Activated gamma-delta T cell treated with anti-CD3 and anti-CD28 coated beads, Interleukin-2, amount 50 U/mL, for 16 hours (primary cell): ENCODE measurements around the gene CIB4.

Source experiments
- DNase-seq: peaks from one replicate; pipeline ENCODE4 v3.0.0-alpha.2; 2020; ENCODE audit warnings: low read depth

CIB4 gene

DNA sequence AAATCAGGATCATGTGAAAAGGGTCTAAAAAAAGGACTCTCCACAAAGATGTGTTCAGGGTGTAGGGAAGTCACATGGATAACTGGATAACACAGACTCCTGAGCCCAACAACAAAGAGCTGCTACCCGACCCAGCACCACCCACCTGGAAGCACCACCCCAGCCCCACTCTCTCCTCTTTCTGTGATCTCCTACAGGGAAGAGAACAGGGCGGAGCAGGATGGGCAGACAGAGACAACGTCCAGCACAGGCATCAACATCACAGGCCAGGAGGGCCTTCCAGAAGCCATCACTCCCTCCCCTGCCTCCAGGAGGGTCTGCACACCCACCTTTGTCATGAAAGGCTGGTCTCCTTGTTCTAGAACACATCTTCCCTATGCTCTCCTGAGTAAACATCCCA, 1.3 kb upstream of the CIB4 start:
- no peak for DNase-seq

DNA sequence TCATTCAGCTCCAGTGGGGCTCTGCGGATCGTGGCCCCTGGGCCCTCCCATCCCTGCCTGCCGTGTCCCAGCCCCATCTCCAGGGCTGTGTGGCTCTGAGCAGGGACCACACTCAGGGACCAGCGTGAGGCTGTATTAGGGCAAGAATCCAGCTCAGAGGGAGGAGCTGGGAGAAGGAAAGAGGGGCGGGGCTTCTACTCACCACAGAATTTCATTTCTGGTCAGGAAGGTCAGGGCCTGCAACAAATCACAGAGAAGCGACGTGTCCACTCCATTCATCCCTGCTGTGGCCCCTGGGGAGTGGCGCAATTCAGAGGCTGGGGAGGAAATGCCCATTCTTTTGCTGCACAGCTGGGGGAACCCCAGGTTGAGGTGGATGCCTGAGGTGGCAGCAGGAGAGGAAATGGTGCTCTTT, 828 bp downstream of the CIB4 start:
- DNase-seq = no peak

DNA sequence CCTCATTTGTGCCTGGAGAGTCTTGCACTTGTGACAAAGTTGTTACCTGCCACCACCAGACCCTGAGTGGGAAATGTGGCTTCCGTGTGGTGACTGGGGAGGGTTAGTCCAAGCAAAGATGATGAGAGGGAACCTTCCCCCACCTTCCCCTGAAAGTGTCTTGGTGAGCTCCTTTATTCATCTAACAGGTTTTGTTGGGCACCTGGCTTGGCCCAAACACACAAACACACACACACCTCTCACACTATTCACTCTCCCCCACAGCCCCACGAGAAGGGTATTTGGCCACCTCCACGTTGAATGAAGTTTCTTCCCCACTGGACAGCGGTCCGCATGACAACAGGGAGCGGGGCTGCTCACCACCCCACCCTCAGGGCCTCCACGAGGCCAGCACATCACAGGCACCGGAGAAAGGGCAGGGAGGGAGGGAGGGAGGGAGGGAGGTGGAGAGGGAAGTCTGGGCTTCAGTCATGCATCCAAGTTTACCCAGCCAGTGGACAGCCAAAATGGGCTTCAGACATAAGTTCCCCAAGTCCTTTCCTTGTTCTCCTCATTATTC, 1.4 kb downstream of the CIB4 start:
- no peak for DNase-seq

DNA sequence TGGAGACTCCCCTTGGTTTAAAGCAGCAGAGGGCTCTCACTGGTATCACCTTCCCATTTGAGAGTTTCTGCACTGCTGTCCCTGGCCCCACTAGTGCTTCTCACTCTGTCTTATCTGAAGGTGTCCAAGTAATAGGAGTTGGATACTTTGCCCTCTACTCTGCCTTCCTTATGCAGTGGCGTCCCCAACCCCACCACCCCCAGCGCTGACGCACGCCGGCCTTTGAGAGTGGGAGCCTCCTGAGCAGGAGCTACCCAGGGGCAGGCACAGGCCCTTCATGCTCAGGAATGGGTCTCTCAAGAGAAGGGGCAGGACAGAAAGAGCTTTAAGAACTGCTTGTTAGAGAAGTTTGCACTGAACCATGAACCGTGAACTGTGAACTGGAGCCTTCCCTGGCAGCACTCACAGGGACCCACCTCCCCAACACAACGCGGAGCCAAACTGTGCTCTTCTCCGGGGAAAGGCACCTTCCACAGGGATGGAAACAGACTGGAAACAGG, 3.3 kb downstream of the CIB4 start:
- no peak for DNase-seq

DNA sequence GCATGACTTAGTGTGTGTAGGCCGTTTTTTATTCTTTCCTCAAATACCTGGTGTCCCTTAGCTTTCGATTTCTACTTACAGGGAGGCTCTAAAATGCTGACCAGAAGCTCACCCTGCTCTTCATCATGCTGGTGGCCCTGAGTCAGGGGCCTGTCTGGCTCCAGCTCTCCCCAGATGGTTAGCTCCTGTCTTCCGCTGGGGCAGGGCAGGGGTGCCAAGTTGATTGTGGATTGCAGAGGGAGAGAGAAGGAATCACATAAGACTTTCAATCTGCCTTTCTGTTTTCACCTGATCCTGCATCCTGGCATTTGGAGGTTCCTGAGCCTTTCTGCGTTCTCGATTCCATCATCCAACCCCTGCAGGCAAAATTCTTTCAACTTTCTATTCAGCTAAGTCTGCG, 4.2 kb downstream of the CIB4 start:
- no peak for DNase-seq

DNA sequence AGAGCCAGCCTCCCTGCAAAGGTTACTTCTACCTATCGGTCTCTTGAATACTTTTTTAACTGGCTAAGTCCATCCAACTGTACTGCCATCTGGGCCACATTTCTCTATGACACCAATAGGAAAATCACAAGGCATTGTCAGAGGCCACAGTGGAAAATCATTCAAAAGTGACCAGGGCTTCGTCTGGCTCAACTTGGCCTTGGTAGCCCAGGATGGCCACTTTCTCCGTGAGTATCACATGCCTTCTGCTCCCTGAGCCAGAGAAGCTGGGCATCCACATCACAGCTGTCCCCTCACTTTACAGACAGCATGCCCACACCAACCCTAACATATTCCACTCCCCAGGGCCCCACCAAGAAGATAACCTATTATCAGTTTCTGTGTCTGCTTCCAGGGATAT, 5.8 kb downstream of the CIB4 start:
- no peak for DNase-seq

DNA sequence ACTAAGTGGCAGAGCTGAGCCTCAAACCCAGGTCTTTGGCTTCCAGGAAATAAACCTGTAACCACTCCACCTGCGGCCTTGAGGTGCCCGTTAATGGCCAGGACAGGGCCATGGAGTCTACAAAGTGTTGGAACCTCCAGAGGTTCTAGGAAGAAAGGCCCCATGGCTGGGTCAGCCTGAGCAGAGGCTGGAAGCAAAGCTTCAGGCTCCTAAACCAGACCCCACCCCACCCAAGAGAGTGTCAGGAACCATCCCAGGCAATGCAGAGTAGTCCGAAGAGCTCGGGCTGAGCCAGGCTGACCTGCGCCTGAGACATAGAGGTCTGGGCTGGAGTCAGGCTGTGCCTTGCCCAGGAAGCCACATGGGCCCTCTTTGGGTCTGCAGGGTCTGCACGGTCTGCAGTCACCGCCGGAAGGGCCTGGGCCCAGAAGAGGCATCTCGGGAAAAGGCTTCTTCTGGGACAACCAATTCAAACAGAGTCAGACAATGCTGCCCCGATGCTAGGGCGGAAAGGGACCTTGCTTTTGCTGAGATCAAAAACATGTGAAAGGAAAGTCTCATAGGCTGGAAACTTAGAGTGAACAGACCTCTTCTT, 6.4 kb downstream of the CIB4 start:
- no peak for DNase-seq

DNA sequence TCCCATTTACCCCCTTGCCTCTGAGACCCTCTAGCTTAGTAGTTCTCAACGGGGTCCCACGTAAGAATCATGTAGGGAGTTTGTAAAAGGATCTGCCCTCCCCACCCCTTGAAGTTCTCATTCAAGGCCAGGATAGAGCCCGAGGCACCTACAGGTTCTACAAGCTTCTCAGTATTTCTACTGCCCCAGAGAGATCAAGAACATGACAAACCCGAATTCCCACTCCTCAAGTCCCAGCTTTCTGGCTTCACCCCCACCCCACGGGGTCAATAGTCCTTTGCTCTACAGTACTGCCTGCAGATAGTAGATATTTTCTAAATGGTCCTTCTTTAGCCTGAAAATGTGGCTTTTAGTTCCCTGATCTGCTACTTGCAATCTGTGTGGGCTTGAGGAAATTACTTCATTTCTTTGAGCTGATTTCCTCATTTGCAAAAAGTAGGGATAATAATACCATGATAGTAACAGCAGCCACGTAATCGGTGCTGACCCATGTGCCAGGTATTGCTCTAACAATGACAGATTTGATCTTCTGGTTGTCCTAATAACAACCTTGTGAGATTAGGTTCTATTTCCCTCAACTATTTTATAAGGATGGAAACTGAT, 7.1 kb downstream of the CIB4 start:
- no peak for DNase-seq

DNA sequence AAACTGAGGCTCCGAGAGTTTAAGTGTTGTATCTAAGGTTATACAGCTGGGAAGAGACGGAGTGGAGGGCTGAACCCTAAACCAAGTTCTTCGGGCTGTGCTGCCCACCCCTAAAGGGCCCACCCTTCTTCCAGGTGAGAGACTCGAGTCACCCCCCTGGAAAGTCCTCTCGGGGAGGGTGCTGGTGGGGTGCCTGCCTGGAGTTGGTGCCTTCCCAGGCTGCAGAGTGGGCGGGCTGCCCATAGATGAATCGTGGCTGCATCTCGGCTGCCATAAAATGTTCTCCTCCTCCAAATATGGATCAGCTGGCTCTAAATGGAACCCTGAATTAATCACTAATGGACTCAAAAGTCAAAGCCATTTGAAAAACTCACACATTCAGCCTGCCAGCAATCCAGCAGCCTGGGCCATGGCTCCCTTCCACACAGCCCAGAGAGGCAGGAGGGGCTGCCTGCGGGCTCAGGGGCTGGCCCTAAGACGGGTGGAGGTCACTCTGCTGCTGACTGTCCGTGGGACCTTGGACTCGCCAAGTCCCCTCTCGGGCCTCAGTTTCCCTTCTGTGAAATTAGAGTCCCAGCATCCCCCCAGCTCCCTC, 7.7 kb downstream of the CIB4 start:
- no peak for DNase-seq

DNA sequence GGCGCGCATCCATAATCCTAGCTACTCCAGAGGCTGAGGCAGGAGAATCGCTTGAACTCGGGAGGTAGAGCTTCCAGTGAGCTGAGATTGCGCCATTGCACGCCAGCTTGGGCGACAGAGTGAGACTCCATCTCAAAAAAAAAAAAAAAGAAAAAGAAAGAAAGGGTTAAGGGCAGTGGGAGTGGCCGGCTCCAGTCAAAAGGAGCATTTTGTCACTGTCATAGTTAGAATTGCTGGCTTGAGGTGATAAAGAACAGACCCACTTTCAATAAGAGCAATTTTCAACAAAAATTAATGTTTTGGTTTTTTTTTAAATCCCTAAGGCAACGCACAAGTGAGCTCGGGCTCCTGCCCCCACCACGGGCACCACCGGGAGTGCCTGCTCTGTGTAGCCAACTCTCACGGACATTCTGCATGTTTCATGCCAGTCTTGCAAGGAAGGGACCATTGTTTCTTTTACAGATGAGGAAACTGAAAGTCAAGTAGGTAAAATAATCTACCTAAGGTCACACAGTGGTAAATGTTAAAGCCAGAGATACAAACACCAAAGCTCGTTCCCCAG, 8.5 kb downstream of the CIB4 start:
- no peak for DNase-seq

DNA sequence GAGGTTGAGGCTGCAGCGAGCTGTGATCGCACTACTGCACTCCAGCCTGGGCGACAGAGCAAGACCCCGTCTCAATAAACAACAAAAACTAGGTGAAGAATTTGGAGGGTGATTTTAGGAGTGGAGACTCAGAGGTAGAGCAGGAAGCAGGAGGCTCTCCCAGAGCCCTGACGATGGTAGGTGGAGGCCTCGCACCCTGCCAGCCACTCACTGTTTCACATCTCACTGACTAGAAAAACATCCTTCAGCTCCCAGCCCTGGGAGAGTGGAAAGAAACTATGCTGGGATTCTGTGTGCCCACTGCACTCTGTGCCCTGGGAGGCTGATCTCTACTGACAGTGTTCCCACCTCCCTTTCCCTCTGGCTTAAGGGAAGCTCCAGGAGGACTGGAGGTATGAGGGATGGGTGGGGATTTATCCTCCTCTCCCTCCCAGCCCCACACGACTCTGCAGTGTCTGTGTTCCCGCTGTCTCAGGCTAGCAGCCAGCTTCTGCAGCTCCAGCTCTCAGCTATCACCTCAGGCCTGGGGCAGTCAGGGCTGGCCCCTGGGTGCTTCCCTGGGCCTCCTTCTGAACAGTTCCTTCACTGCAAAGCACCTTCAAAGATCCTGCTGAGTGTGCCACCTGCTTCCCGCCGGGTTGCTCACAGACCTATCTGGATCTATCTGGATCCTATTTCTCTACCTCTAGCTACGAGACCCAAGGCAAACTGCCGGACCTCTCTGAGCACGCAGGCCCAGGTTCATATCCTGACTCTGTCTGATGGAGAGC, 9.6 kb downstream of the CIB4 start:
- DNase-seq = no peak

DNA sequence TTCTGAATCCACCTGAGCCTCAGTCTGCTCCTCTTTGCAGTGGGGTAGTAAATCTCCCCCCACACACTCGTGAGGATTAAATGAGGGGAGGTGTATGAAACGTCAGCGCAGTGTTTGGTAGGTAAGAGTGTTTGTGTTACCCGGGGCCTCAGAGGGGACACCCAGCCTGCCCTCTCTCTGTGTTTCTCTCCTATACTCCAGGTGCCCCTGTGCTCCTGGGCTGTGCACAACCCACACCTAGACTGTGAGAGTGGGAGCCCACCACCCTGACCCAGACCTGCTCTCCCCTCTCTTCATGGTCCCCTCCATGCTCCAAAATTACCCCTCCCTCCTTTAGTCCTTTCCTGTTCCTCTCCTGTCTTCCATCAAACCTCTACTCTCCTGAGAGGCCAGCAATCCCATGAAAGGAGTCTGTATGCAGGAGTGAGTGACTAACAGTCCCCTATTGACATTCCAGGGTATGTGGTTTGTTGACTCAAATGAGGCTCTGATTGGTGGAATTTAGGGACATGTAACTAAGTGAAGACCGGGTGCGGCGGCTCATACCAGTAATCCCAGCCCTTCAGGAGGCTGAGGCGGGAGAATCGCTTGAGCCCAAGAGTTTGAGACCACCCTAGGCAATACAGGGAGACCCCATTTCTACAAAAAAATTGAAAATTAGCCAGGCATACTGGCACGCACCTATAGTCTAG, 10.4 kb downstream of the CIB4 start:
- DNase-seq = no peak

DNA sequence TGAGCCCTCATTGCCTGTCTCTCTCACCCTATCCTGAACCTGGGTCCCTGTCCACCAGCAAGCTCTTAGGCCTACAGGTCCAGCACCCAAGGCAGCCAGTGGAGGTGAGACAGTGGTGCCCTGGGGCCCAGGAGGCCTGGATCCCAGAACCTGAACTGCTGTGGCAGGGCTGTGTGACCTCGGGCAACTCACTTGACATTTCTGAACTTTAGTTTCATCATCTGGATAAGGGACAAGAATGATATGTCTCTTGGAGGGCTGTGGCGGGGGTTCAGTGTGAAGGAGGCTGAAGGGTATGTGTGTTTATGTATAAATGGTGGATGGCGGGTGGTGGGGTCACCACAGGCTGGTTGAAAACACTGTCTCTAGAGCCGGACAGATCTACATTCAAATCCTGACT, 10.9 kb downstream of the CIB4 start:
- no peak for DNase-seq

DNA sequence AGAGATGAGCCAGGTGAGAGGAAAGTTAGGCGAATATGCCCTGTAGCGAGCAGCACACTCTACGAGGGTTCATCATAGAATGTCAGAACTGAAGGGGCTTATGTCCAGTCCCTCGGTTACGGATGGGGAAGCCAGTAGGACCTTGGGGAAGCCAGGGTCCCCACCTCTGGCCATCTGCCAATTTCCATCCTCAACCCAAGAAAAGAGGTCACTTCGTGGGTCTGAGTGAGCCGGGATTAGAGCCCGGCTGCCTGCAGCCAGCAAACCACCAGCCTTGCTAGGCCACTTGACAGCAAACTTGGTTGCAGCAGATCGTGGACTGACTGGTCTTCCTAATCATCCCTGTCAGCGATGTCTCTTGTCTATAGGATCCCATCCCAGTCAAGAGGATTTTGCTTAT, 11.4 kb downstream of the CIB4 start:
- DNase-seq = no peak

DNA sequence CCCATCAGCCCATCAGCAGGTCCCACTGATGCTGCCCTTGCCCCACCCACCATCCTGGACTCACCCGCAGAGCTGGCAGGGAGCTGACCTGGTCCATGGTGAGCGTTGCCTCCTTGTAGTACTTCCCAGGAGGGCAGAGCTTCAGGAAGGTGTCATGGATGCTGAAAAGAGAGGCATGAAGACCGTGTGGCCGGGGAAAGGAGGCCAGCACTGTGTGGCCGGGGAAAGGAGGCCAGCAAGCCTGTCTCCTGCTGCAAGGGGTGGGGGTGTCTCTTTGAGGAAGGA, 11.9 kb downstream of the CIB4 start:
- no peak for DNase-seq

DNA sequence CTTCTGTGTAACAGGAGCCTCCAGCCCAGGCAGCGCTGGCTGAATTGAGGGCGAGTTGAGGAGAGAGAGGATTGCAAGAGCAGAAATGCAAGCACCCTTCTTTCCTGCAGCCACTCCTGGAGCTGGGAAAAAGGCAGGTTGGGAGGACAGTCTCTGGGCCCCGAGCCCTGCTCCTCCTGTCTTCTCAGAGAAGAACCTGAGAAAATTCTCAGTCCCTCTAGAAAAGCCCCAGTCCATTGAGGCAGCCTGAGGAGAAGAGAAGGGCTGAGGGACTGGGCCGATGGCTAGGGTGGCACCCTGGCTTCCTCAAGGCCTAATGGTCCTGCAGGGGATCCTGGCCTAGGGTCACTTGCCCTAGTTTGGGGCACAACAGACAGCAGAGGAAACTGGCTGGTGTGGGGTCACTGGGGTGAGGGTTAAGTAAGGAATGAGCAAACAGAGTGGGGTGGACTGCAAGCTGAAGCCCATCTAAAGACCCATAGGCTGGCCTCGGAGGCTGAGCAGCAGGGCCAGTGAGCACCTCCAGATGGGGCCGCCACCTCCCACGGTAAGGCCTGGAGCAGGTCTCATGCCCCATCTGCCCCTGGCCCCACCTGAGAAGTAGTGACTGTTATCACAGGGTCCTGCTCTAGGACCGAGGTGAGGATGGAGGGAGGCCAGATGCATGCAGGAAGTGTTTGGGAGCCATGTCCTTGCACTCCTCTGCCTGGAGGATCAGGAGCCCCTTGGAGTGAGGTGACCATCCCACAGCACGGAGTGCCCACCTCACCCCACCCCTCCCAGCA, 12.4 kb downstream of the CIB4 start:
- no peak for DNase-seq

DNA sequence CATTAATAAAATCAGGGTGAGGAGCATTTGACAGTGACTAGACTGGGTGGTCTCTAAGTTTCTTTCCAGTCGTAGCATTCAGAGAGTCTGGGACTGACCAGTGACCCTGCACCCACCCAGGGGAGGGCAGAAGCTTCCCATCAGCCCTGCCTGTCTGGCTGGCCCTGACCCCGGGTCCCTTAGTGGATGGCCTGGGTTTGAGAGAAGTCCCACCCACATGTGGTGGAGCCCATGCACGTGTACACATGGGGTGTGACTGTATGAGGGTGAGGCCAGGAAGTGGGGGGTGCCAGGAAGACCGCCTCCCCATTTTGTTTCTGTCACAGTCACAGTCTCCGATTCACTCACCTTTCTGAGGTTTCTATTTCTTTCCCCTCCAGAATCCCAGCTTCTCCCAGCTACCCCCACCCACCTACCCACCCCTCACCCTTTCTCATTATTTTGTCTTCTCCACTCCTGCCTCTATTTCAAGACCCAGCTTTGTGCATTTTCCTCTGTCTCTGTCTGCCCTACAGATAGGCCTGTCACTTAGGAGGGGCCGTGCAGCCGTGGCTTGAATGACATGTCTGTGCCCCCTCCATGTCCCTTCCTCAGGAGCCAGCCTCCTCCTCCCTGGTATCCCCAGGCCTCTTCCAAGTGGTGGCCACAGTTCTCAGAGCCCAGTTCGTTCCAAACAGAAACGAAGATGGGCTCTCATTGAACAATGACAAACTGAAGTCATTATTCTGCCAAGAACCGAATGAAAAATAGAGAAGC, 13.6 kb downstream of the CIB4 start:
- no peak for DNase-seq

DNA sequence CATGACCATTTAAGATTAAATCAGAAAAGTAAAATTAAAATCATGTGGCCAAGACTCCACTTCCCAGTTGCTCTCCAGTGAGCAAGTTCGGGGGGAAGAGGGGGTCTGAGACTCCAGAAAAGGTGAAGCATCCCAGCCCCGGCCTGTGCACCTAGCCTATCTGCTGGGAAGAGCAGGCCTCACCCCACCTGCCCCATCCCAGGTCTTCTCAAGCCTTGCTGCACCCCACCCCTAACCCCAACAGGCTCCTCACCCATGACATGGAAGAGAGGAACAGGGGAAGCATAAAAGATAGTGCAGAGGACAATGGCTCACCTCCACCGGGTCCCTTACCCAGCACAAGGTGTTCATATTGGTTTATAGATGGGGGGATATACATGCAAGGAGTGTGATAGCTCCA, 14.6 kb downstream of the CIB4 start:
- no peak for DNase-seq

DNA sequence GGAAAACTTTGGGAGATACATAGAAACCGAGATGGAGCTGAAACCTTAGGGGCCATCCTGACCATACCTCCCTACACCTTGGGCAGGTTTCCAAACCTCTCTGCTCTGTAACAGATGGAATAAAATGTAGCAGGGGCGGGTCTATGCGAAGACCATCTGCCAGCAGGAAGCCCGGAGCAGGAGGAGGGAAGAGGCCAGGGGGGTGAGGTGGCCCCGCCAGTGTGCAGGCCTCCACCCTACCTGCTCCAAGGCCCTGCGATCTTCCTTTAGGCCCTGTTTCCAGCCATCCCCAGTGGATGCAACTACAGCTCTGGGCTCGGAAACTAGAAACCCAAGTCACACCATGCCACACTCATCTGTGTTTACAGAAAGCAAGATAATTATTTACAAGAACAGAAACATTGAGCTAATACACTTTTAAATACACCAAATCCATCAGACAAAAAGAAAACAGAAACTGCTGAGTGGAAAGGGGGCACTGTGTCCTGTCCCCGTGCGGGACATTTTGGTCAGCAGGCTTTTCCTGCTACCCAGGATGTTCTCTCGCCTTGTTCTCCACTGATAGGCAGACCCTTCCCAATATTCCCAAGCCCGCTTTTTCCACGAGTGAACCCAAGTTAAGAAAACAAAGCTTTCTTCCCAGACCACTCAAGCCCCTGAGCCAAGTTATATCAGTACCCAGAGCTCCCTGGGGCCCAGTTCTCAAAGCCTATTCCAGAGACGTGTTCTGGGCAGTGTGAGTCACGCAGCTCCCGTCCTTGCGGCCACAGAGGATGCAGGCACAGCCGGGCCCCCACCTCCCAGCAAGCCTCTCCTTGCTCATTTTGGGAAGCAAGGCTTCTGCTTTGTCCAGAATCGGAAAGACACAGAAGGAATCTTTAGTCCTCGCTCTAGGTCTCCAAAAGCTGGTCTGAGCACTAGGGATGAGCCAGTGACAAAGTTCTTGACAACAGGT, 17.3 kb downstream of the CIB4 start:
- no peak for DNase-seq
